H9 (cell line): ENCODE data around the gene MAP1B. TPM values are rescaled to one million over a fixed set of nuclear protein-coding genes. Genes with fewer than 3 reads are reported as not detected.
A peak's percentile ranks its signal among the peaks of the same experiment; 100 is the strongest.

ENCODE experiments used
- DNase-seq: peaks from one replicate; pipeline ENCODE4 v3.0.0-alpha.2; 2017
- H2AFZ ChIP-seq: one replicate; pipeline ENCODE4 v1.6.1; 2013; ENCODE audit warnings: mild to moderate bottlenecking, low read length, control low read depth, moderate library complexity
- H2AK5ac ChIP-seq: 2 replicates; pipeline ENCODE4 v1.6.1; 2013; ENCODE audit warnings: low read length, control low read depth, mixed read lengths; ENCODE audit not compliant: insufficient read length
- H2BK120ac ChIP-seq: one replicate; pipeline ENCODE4 v1.6.1; 2013; ENCODE audit warnings: low read depth, mild to moderate bottlenecking, low read length, control low read depth, inconsistent platforms; ENCODE audit not compliant: poor library complexity, severe bottlenecking
- H2BK12ac ChIP-seq: 2 replicates; pipeline ENCODE4 v1.6.1; 2013; ENCODE audit warnings: low read length, control low read depth, mixed read lengths, low read depth; ENCODE audit not compliant: insufficient read length
- H2BK15ac ChIP-seq: 2 replicates; pipeline ENCODE4 v1.6.1; 2013; ENCODE audit warnings: low read depth, low read length, control low read depth
- H2BK20ac ChIP-seq: one replicate; pipeline ENCODE4 v1.6.1; 2013; ENCODE audit warnings: low read depth, mild to moderate bottlenecking, low read length, control low read depth, inconsistent platforms; ENCODE audit not compliant: poor library complexity, severe bottlenecking
- H2BK5ac ChIP-seq: 2 replicates; pipeline ENCODE4 v1.6.1; 2013; ENCODE audit warnings: low read length, control low read depth, mixed read lengths; ENCODE audit not compliant: insufficient read length
- H3K14ac ChIP-seq: 2 replicates; pipeline ENCODE4 v1.6.1; 2013; ENCODE audit warnings: low read length, control low read depth; ENCODE audit not compliant: insufficient read depth
- H3K18ac ChIP-seq: 2 replicates; pipeline ENCODE4 v1.6.1; 2013; ENCODE audit warnings: low read depth, mild to moderate bottlenecking, mixed read lengths, low read length, control low read depth; ENCODE audit not compliant: insufficient read length
- H3K23ac ChIP-seq: 2 replicates; pipeline ENCODE4 v1.6.1; 2013; ENCODE audit warnings: low read length, control low read depth, mixed read lengths, low read depth; ENCODE audit not compliant: insufficient read length
- H3K23me2 ChIP-seq: 2 replicates; pipeline ENCODE4 v1.6.1; 2013; ENCODE audit warnings: low read depth, mild to moderate bottlenecking, mixed read lengths, low read length, control low read depth; ENCODE audit not compliant: insufficient read length, poor library complexity, severe bottlenecking
- H3K27ac ChIP-seq: 2 replicates; pipeline ENCODE4 v1.5.1; 2013; ENCODE audit warnings: low read length, control low read depth, mixed read lengths, low read depth; ENCODE audit not compliant: insufficient read length
- H3K27me3 ChIP-seq: 2 replicates; pipeline ENCODE4 v1.6.1; 2013; ENCODE audit warnings: low read length, control low read depth, inconsistent platforms; ENCODE audit not compliant: insufficient read depth
- H3K4ac ChIP-seq: 2 replicates; pipeline ENCODE4 v1.6.1; 2013; ENCODE audit warnings: low read depth, mild to moderate bottlenecking, control low read depth, inconsistent platforms, low read length, moderate library complexity
- H3K4me1 ChIP-seq: 2 replicates; pipeline ENCODE4 v1.6.1; 2013; ENCODE audit warnings: low read length, control low read depth, inconsistent platforms; ENCODE audit not compliant: insufficient read depth
- H3K4me2 ChIP-seq: 2 replicates; pipeline ENCODE4 v1.6.1; 2013; ENCODE audit warnings: low read length, control low read depth, mixed read lengths; ENCODE audit not compliant: insufficient read length, insufficient read depth
- H3K56ac ChIP-seq: 2 replicates; pipeline ENCODE4 v1.6.1; 2013; ENCODE audit warnings: low read depth, mild to moderate bottlenecking, mixed read lengths, low read length, control low read depth; ENCODE audit not compliant: insufficient read length
- H3K79me1 ChIP-seq: 2 replicates; pipeline ENCODE4 v1.6.1; 2013; ENCODE audit warnings: low read depth, mild to moderate bottlenecking, moderate library complexity, low read length, control low read depth, inconsistent platforms; ENCODE audit not compliant: insufficient read depth, poor library complexity, severe bottlenecking
- H3K79me2 ChIP-seq: 2 replicates; pipeline ENCODE4 v1.6.1; 2013; ENCODE audit warnings: low read length, control low read depth, inconsistent platforms; ENCODE audit not compliant: insufficient read depth
- H3K9ac ChIP-seq: 2 replicates; pipeline ENCODE4 v1.6.1; 2013; ENCODE audit warnings: low read length, control low read depth, mixed read lengths; ENCODE audit not compliant: insufficient read length; ENCODE audit errors: extremely low read depth
- H3K9me3 ChIP-seq: one replicate; pipeline ENCODE4 v1.6.1; 2013; ENCODE audit warnings: low read depth, low read length, inconsistent platforms; ENCODE audit not compliant: control insufficient read depth
- H3T11ph ChIP-seq: one replicate; pipeline ENCODE4 v1.6.1; 2013; ENCODE audit warnings: mild to moderate bottlenecking, low read length, control low read depth, inconsistent platforms
- H4K20me1 ChIP-seq: one replicate; pipeline ENCODE4 v1.6.1; 2013; ENCODE audit not compliant: control insufficient read depth, insufficient read length, insufficient read depth
- H4K5ac ChIP-seq: 2 replicates; pipeline ENCODE4 v1.6.1; 2013; ENCODE audit warnings: low read depth, mild to moderate bottlenecking, mixed read lengths, low read length, control low read depth; ENCODE audit not compliant: insufficient read length
- H4K8ac ChIP-seq: replicated peaks from 2 replicates; pipeline ENCODE4 v1.6.1; 2013; ENCODE audit warnings: low read length, control low read depth, mixed read lengths, low read depth; ENCODE audit not compliant: insufficient read length
- H4K91ac ChIP-seq: 2 replicates; pipeline ENCODE4 v1.6.1; 2013; ENCODE audit warnings: low read depth, mild to moderate bottlenecking, moderate library complexity, mixed read lengths, low read length, control low read depth; ENCODE audit not compliant: insufficient read length
- H3K27ac Mint-ChIP-seq, 3 experiments: 2 replicates in 2 of 3; 3 replicates in 1 of 3; pipeline ENCODE4 v1.8.0; 2020 to 2021; ENCODE audit warnings: mixed read lengths in 3 of 3, mild to moderate bottlenecking in 1 of 3, moderate library complexity in 1 of 3
- H3K27me3 Mint-ChIP-seq: 2 replicates; pipeline ENCODE4 v1.8.0; 2021; ENCODE audit warnings: low read depth, mild to moderate bottlenecking, moderate library complexity, mixed read lengths
- H3K36me3 Mint-ChIP-seq, 3 experiments: 2 replicates in 2 of 3; 3 replicates in 1 of 3; pipeline ENCODE4 v1.8.0; 2020 to 2021; ENCODE audit warnings: low read depth in 3 of 3, mixed read lengths in 3 of 3; ENCODE audit not compliant: insufficient read depth in 1 of 3
- H3K4me1 Mint-ChIP-seq, 2 experiments: 2 replicates each; pipeline ENCODE4 v1.8.0; 2020; ENCODE audit warnings: mixed read lengths in 2 of 2
- H3K4me3 Mint-ChIP-seq, 2 experiments: 2 replicates in 1 of 2; 3 replicates in 1 of 2; pipeline ENCODE4 v1.8.0; 2020 to 2021; ENCODE audit warnings: mild to moderate bottlenecking in 2 of 2, mixed read lengths in 2 of 2, moderate library complexity in 1 of 2
- H3K9me3 Mint-ChIP-seq, 2 experiments: 2 replicates in 1 of 2; 3 replicates in 1 of 2; pipeline ENCODE4 v1.8.0; 2020; ENCODE audit warnings: mild to moderate bottlenecking in 2 of 2, mixed read lengths in 2 of 2, moderate library complexity in 1 of 2
- WGBS: extraction: QIAGEN DNeasy Blood & Tissue Kit; methylation state at CpG from one replicate; pipeline ENCODE4 v1.1.7; 2013; ENCODE audit warnings: missing lambda C conversion rate, low lambda C conversion rate, mixed read lengths; ENCODE audit not compliant: insufficient read length; ENCODE audit errors: extremely low coverage; 5-methylcytosine and 5-hydroxymethylcytosine counted together
- total RNA-seq: library from RNA; stranded (reverse); gene quantifications from 2 replicates; pipeline ENCODE4 v1.2.1, GENCODE V29; 2021
- TF ChIP-seq, protein P1 (sequence below): fragments of 200-600 bp; sonication (generic); conservative IDR thresholded peaks from 3 replicates; pipeline ENCODE4 v1.8.0; 2021; ENCODE audit warnings: antibody characterized with exemption, mild to moderate bottlenecking

The MAP1B gene
- total RNA-seq, 1 experiment from 2014 or later: 67.5 TPM

DNA sequence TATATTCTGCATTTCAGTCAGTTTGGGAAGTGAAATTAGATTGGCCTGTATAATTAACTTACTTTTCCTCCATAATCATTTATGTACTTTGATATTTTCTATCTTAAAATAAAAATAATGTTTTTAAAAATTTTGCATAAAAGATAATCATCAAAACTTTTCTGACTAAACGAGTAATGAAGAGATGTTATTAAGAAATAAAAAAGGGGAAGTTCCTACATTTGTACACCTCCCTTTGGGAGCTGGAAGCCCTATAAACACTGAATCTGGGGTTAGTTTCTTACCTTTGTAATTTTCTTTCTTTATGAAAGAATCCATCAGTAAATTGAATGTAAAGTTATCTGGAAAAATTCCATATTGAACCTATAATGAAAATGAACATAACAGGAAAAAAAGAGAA is 126.6 kb downstream of the MAP1B start:
- H3K9me3 Mint-ChIP-seq: no peaks in the 10 kb centered on the region
- H3K14ac ChIP-seq: no peak overlapping the region
- no peak overlapping the region for H4K91ac ChIP-seq
- TF ChIP-seq, protein P1, sequence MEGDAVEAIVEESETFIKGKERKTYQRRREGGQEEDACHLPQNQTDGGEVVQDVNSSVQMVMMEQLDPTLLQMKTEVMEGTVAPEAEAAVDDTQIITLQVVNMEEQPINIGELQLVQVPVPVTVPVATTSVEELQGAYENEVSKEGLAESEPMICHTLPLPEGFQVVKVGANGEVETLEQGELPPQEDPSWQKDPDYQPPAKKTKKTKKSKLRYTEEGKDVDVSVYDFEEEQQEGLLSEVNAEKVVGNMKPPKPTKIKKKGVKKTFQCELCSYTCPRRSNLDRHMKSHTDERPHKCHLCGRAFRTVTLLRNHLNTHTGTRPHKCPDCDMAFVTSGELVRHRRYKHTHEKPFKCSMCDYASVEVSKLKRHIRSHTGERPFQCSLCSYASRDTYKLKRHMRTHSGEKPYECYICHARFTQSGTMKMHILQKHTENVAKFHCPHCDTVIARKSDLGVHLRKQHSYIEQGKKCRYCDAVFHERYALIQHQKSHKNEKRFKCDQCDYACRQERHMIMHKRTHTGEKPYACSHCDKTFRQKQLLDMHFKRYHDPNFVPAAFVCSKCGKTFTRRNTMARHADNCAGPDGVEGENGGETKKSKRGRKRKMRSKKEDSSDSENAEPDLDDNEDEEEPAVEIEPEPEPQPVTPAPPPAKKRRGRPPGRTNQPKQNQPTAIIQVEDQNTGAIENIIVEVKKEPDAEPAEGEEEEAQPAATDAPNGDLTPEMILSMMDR: no peak
- peaks cover 9 to 31% (median 28%) of the 10 kb centered on the region in 3 experiments; a peak in 5 of 7 replicates for H3K36me3 Mint-ChIP-seq
- H2BK20ac ChIP-seq: no peak overlapping the region
- H2BK5ac ChIP-seq: no peak overlapping the region
- H4K8ac ChIP-seq: no peak overlapping the region
- H2AK5ac ChIP-seq: no peak overlapping the region
- H3K23me2 ChIP-seq: no peaks in the 10 kb centered on the region
- no peaks in the 10 kb centered on the region for H3K79me2 ChIP-seq
- no peak overlapping the region for H3K27ac ChIP-seq
- H3K4me1 Mint-ChIP-seq: peaks cover 41 to 46% of the 10 kb centered on the region in 2 experiments
- H2BK120ac ChIP-seq: no peak overlapping the region
- no peak overlapping the region for H3K18ac ChIP-seq
- H4K20me1 ChIP-seq: no peaks in the 10 kb centered on the region
- H3T11ph ChIP-seq: no peak overlapping the region
- no peaks in the 10 kb centered on the region for H3K79me1 ChIP-seq
- no peak overlapping the region for H4K5ac ChIP-seq
- H2AFZ ChIP-seq: no peak overlapping the region
- no peak overlapping the region for H2BK15ac ChIP-seq
- DNase-seq: no peak
- no peak overlapping the region for H3K23ac ChIP-seq
- no peaks in the 10 kb centered on the region for H3K27me3 Mint-ChIP-seq
- no CpG with 5 or more reads among the region's 1 CpG for WGBS
- peaks cover 8% of the 10 kb centered on the region; the same call in 1 of the 2 replicates for H3K4me1 ChIP-seq
- no peak overlapping the region for H3K56ac ChIP-seq
- H3K4me3 Mint-ChIP-seq: no peak overlapping the region
- no peak overlapping the region for H2BK12ac ChIP-seq
- no peaks in the 10 kb centered on the region for H3K9me3 ChIP-seq
- H3K4ac ChIP-seq: no peak overlapping the region
- H3K9ac ChIP-seq: no peak overlapping the region
- H3K27ac Mint-ChIP-seq: peak overlapping the region in 1 of 3 experiments; percentile 72; a peak in 1 of 7 replicates
- H3K27me3 ChIP-seq: no peaks in the 10 kb centered on the region
- H3K4me2 ChIP-seq: no peak overlapping the region
